GM12878 (cell line): ENCODE results near the gene C12orf56.

Experiments
- CBFB ChIP-seq: IDR thresholded peaks from 2 replicates; pipeline ENCODE4 v1.6.1; 2016; ENCODE audit warnings: antibody characterized with exemption, low read depth
- CEBPB ChIP-seq, 2 experiments: fragments of 150-350 bp in 1 of 2; IDR thresholded peaks; 2 replicates each; pipeline ENCODE4 v1.6.1; 2012 to 2014; ENCODE audit warnings: low read depth in 2 of 2, low read length in 2 of 2, borderline replicate concordance in 1 of 2, inconsistent platforms in 1 of 2
- EZH2 ChIP-seq: IDR thresholded peaks from 2 replicates; pipeline ENCODE4 v1.6.1; 2012; ENCODE audit warnings: low read depth, mild to moderate bottlenecking, control low read depth, inconsistent platforms, low read length, borderline replicate concordance; ENCODE audit not compliant: control insufficient read depth
- MYC ChIP-seq: IDR thresholded peaks from 2 replicates; pipeline ENCODE4 v1.6.1; 2011; ENCODE audit warnings: mild to moderate bottlenecking, low read length, moderate library complexity, inconsistent platforms; ENCODE audit not compliant: insufficient read depth, insufficient replicate concordance, insufficient read length, severe bottlenecking
- NRF1 ChIP-seq: conservative IDR thresholded peaks from 2 replicates; pipeline ENCODE4 v1.6.1; 2011; ENCODE audit warnings: mild to moderate bottlenecking, low read depth, low read length, improper control_type of control experiment
- RAD21 ChIP-seq: IDR thresholded peaks from 2 replicates; pipeline ENCODE4 v1.6.1; 2011; ENCODE audit warnings: mild to moderate bottlenecking, low read depth, low read length, moderate library complexity; ENCODE audit not compliant: insufficient read depth
- SRF ChIP-seq, 2 experiments: IDR thresholded peaks; 2 replicates each; pipeline ENCODE4 v1.6.1; 2011; ENCODE audit warnings: low read depth in 2 of 2, low read length in 2 of 2, mild to moderate bottlenecking in 1 of 2, moderate library complexity in 1 of 2
- TF ChIP-seq, protein P1 (sequence below), 3 experiments: IDR thresholded peaks in 2 of 3; conservative IDR thresholded peaks in 1 of 3; 2 replicates each; pipeline ENCODE4 v1.5.1; 2011; ENCODE audit warnings: low read depth in 3 of 3, low read length in 3 of 3, mild to moderate bottlenecking in 3 of 3, control low read depth in 2 of 3, moderate library complexity in 2 of 3, inconsistent platforms in 1 of 3, mixed read lengths in 1 of 3; ENCODE audit not compliant: control insufficient read depth in 2 of 3, insufficient read depth in 1 of 3; ENCODE audit errors: extremely low read depth in 1 of 3
- TF ChIP-seq, protein P2 (sequence below): fragments of 450-650 bp; IDR thresholded peaks from 2 replicates; pipeline ENCODE4 v1.6.1; 2017; ENCODE audit warnings: mild to moderate bottlenecking
- TF ChIP-seq, protein P3 (sequence below): IDR thresholded peaks from 2 replicates; pipeline ENCODE4 v1.6.1; 2011; ENCODE audit warnings: borderline replicate concordance, low read depth, mild to moderate bottlenecking, moderate library complexity, low read length; ENCODE audit not compliant: insufficient read depth, poor library complexity, severe bottlenecking

DNA sequence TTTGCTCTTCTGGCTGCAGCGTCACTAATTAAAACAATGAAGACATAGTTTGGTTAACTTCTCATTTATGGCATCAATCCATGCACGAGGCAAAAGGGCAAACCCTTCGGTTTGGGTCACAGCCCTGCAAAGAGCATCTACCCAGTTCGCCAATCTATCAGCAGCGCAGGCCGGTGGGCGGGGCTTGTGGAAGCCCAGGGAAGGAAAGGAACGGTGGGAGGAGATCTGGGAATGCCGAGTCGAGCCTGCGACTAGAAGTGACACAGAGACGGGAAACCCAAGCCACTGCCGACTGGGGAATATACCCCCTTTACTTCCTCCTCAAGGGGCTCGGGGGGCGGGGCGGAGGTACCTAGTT lies 168.9 kb downstream of the C12orf56 start:
- TF ChIP-seq RAD21 = no peak
- TF ChIP-seq EZH2 = no peak
- TF ChIP-seq CEBPB (IDR thresholded peaks at IDR 0.05; ENCODE audit: borderline replicate concordance in 1 of 2, low read depth in 2 of 2, low read length in 2 of 2) = no peak
- TF ChIP-seq, protein P1, sequence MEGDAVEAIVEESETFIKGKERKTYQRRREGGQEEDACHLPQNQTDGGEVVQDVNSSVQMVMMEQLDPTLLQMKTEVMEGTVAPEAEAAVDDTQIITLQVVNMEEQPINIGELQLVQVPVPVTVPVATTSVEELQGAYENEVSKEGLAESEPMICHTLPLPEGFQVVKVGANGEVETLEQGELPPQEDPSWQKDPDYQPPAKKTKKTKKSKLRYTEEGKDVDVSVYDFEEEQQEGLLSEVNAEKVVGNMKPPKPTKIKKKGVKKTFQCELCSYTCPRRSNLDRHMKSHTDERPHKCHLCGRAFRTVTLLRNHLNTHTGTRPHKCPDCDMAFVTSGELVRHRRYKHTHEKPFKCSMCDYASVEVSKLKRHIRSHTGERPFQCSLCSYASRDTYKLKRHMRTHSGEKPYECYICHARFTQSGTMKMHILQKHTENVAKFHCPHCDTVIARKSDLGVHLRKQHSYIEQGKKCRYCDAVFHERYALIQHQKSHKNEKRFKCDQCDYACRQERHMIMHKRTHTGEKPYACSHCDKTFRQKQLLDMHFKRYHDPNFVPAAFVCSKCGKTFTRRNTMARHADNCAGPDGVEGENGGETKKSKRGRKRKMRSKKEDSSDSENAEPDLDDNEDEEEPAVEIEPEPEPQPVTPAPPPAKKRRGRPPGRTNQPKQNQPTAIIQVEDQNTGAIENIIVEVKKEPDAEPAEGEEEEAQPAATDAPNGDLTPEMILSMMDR (IDR thresholded peaks at IDR 0.05 in 2 of 3, conservative IDR thresholded peaks at IDR 0.05 in 1 of 3; ENCODE audit: control insufficient read depth in 2 of 3, extremely low read depth in 1 of 3, insufficient read depth in 1 of 3, low read depth in 3 of 3, low read length in 3 of 3) = no peak
- TF ChIP-seq NRF1 = no peak
- no peak for TF ChIP-seq CBFB
- TF ChIP-seq, protein P2, sequence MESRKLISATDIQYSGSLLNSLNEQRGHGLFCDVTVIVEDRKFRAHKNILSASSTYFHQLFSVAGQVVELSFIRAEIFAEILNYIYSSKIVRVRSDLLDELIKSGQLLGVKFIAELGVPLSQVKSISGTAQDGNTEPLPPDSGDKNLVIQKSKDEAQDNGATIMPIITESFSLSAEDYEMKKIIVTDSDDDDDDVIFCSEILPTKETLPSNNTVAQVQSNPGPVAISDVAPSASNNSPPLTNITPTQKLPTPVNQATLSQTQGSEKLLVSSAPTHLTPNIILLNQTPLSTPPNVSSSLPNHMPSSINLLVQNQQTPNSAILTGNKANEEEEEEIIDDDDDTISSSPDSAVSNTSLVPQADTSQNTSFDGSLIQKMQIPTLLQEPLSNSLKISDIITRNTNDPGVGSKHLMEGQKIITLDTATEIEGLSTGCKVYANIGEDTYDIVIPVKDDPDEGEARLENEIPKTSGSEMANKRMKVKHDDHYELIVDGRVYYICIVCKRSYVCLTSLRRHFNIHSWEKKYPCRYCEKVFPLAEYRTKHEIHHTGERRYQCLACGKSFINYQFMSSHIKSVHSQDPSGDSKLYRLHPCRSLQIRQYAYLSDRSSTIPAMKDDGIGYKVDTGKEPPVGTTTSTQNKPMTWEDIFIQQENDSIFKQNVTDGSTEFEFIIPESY = no peak
- TF ChIP-seq MYC = no peak
- TF ChIP-seq, protein P3, sequence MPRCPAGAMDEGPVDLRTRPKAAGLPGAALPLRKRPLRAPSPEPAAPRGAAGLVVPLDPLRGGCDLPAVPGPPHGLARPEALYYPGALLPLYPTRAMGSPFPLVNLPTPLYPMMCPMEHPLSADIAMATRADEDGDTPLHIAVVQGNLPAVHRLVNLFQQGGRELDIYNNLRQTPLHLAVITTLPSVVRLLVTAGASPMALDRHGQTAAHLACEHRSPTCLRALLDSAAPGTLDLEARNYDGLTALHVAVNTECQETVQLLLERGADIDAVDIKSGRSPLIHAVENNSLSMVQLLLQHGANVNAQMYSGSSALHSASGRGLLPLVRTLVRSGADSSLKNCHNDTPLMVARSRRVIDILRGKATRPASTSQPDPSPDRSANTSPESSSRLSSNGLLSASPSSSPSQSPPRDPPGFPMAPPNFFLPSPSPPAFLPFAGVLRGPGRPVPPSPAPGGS = no peak
- no peak for TF ChIP-seq SRF (IDR thresholded peaks at IDR 0.05; ENCODE audit: low read depth in 2 of 2, low read length in 2 of 2)
